HEK293 (cell line): ENCODE measurements around the gene ZNF428.
A peak's percentile ranks its signal among the peaks of the same experiment; 100 is the strongest.

Experiments used
- CTCF ChIA-PET: fragments of 350-600 bp; formaldehyde crosslinking; extraction: SDS; loops from one replicate; lab custom pipeline; 2021; ENCODE audit warnings: antibody characterized with exemption; lab: Yijun Ruan, JAX
- POLR2A ChIA-PET: fragments of 300-600 bp; formaldehyde crosslinking; extraction: SDS; loops from one replicate; lab custom pipeline; 2020; ENCODE audit warnings: antibody characterized with exemption, inconsistent platforms; lab: Yijun Ruan, JAX
- H3K27ac ChIP-seq: fragments of 200-500 bp; sonication (Bioruptor generic); 2 replicates; pipeline ENCODE4 v1.5.1; 2014; ENCODE audit warnings: low read depth, low read length, control low read depth, inconsistent platforms; ENCODE audit errors: extremely low read depth
- H3K36me3 ChIP-seq, 2 experiments: fragments of 200-500 bp in 1 of 2; sonication (Bioruptor generic) in 1 of 2; 1 replicate in 1 of 2; 2 replicates in 1 of 2; pipeline ENCODE4 v1.5.1; 2014 to 2017; ENCODE audit warnings: inconsistent platforms in 2 of 2, low read length in 2 of 2; ENCODE audit not compliant: control insufficient read depth in 2 of 2, insufficient read depth in 1 of 2
- H3K4me1 ChIP-seq: fragments of 200-500 bp; sonication (Bioruptor generic); 2 replicates; pipeline ENCODE4 v1.5.1; 2014; ENCODE audit warnings: mild to moderate bottlenecking, low read length, inconsistent platforms; ENCODE audit not compliant: control insufficient read depth, insufficient read depth
- H3K4me3 ChIP-seq: 2 replicates; pipeline ENCODE4 v1.5.1; 2011; ENCODE audit warnings: low read depth, mild to moderate bottlenecking, control low read depth, low read length, moderate library complexity
- H3K9me3 ChIP-seq: fragments of 200-500 bp; sonication (Bioruptor generic); 2 replicates; pipeline ENCODE4 v1.5.1; 2014; ENCODE audit warnings: low read depth, low read length, inconsistent platforms; ENCODE audit not compliant: control insufficient read depth, insufficient read depth
- BCL11A ChIP-seq: fragments of 450-650 bp; formaldehyde crosslinking; IDR thresholded peaks from 2 replicates; pipeline ENCODE4 v1.5.1; 2016; ENCODE audit warnings: low read depth, missing biosample characterization, missing genetic modification characterization
- BCL11B ChIP-seq: fragments of 450-650 bp; formaldehyde crosslinking; IDR thresholded peaks from 2 replicates; pipeline ENCODE4 v1.5.1; 2016; ENCODE audit warnings: low read depth, missing biosample characterization, missing genetic modification characterization
- KLF7 ChIP-seq: fragments of 450-650 bp; formaldehyde crosslinking; IDR thresholded peaks from 2 replicates; pipeline ENCODE4 v1.5.1; 2016; ENCODE audit warnings: missing biosample characterization, missing genetic modification characterization, borderline replicate concordance
- MEIS1 ChIP-seq: sonication (generic); formaldehyde crosslinking; IDR thresholded peaks from 2 replicates; pipeline ENCODE4 v1.8.1; 2022; ENCODE audit warnings: missing genetic modification reagents, mild to moderate bottlenecking, borderline replicate concordance
- MZF1 ChIP-seq: fragments of 450-650 bp; formaldehyde crosslinking; IDR thresholded peaks from 2 replicates; pipeline ENCODE4 v1.5.1; 2017; ENCODE audit warnings: missing biosample characterization, missing genetic modification characterization, borderline replicate concordance
- SP2 ChIP-seq: fragments of 450-650 bp; formaldehyde crosslinking; IDR thresholded peaks from 2 replicates; pipeline ENCODE4 v1.5.1; 2016; ENCODE audit warnings: missing biosample characterization, missing genetic modification characterization
- SP3 ChIP-seq: fragments of 450-650 bp; formaldehyde crosslinking; IDR thresholded peaks from 2 replicates; pipeline ENCODE4 v1.5.1; 2016; ENCODE audit warnings: missing biosample characterization, missing genetic modification characterization
- YY1 ChIP-seq: fragments of 450-650 bp; formaldehyde crosslinking; IDR thresholded peaks from 2 replicates; pipeline ENCODE4 v1.5.1; 2018; ENCODE audit warnings: missing biosample characterization, missing genetic modification characterization
- ZBTB11 ChIP-seq: fragments of 450-650 bp; formaldehyde crosslinking; conservative IDR thresholded peaks from 2 replicates; pipeline ENCODE4 v1.5.1; 2016; ENCODE audit warnings: low read depth, missing biosample characterization, missing genetic modification characterization
- ZNF112 ChIP-seq: fragments of 450-650 bp; formaldehyde crosslinking; IDR thresholded peaks from 2 replicates; pipeline ENCODE4 v1.5.0; 2017; ENCODE audit warnings: missing biosample characterization, missing genetic modification characterization
- ZNF223 ChIP-seq: fragments of 450-650 bp; formaldehyde crosslinking; IDR thresholded peaks from 2 replicates; pipeline ENCODE4 v1.5.1; 2016; ENCODE audit warnings: missing biosample characterization, missing genetic modification characterization
- ZNF24 ChIP-seq: fragments of 450-650 bp; formaldehyde crosslinking; IDR thresholded peaks from 2 replicates; pipeline ENCODE4 v1.5.1; 2016; ENCODE audit warnings: missing biosample characterization, missing genetic modification characterization
- ZNF302 ChIP-seq: fragments of 450-650 bp; formaldehyde crosslinking; IDR thresholded peaks from 2 replicates; pipeline ENCODE4 v1.5.1; 2016; ENCODE audit warnings: missing biosample characterization, missing genetic modification characterization, low read depth
- ZNF362 ChIP-seq: fragments of 450-650 bp; formaldehyde crosslinking; IDR thresholded peaks from 2 replicates; pipeline ENCODE4 v1.5.1; 2016; ENCODE audit warnings: missing biosample characterization, missing genetic modification characterization
- ZNF514 ChIP-seq: fragments of 450-650 bp; formaldehyde crosslinking; IDR thresholded peaks from 2 replicates; pipeline ENCODE4 v1.5.1; 2016; ENCODE audit warnings: missing biosample characterization, missing genetic modification characterization
- ZNF549 ChIP-seq: fragments of 450-650 bp; IDR thresholded peaks from 2 replicates; pipeline ENCODE4 v1.5.1; 2018; ENCODE audit warnings: missing biosample characterization, missing genetic modification characterization, mild to moderate bottlenecking, inconsistent platforms, moderate library complexity
- ZNF561 ChIP-seq: fragments of 450-650 bp; IDR thresholded peaks from 2 replicates; pipeline ENCODE4 v1.5.1; 2018; ENCODE audit warnings: missing biosample characterization, missing genetic modification characterization, borderline replicate concordance
- ZNF670 ChIP-seq: fragments of 450-650 bp; formaldehyde crosslinking; IDR thresholded peaks from 2 replicates; pipeline ENCODE4 v1.5.1; 2016; ENCODE audit warnings: missing biosample characterization, missing genetic modification characterization, low read depth
- ZNF692 ChIP-seq: fragments of 450-650 bp; formaldehyde crosslinking; IDR thresholded peaks from 2 replicates; pipeline ENCODE4 v1.5.1; 2016; ENCODE audit warnings: missing biosample characterization, missing genetic modification characterization
- ZNF785 ChIP-seq: fragments of 450-650 bp; formaldehyde crosslinking; IDR thresholded peaks from 2 replicates; pipeline ENCODE4 v1.5.1; 2016; ENCODE audit warnings: missing biosample characterization, missing genetic modification characterization
- TF ChIP-seq, protein P1 (sequence below): fragments of 450-650 bp; formaldehyde crosslinking; IDR thresholded peaks from 2 replicates; pipeline ENCODE4 v1.5.1; 2016; ENCODE audit warnings: missing biosample characterization, missing genetic modification characterization
- TF ChIP-seq, protein P2 (sequence below): fragments of 450-650 bp; formaldehyde crosslinking; IDR thresholded peaks from 2 replicates; pipeline ENCODE4 v1.5.1; 2016; ENCODE audit warnings: missing biosample characterization, missing genetic modification characterization, low read depth
- TF ChIP-seq, protein P3 (sequence below): fragments of 450-650 bp; formaldehyde crosslinking; IDR thresholded peaks from 2 replicates; pipeline ENCODE4 v1.5.1; 2016; ENCODE audit warnings: missing biosample characterization, missing genetic modification characterization
- TF ChIP-seq, protein P4 (sequence below): fragments of 450-650 bp; formaldehyde crosslinking; IDR thresholded peaks from 2 replicates; pipeline ENCODE4 v1.5.1; 2016; ENCODE audit warnings: missing biosample characterization, missing genetic modification characterization

Gene ZNF428

DNA sequence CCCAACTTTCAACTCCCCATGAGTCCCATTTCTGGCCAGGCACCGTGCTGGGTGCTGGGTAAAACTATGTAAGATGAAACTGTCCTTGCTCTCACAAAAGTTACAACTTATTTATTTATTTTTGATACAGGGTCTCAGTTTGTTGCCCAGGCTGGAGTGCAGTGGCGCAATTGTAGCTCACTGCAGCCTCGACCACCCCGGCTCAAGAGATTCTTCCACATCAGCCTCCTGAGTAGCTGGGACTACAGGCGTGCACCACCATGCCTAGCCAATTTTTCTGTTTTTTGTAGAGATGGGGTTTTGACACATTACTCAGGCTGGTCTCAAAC, 33.1 kb upstream of the ZNF428 start (continued):
- TF ChIP-seq, protein P1, sequence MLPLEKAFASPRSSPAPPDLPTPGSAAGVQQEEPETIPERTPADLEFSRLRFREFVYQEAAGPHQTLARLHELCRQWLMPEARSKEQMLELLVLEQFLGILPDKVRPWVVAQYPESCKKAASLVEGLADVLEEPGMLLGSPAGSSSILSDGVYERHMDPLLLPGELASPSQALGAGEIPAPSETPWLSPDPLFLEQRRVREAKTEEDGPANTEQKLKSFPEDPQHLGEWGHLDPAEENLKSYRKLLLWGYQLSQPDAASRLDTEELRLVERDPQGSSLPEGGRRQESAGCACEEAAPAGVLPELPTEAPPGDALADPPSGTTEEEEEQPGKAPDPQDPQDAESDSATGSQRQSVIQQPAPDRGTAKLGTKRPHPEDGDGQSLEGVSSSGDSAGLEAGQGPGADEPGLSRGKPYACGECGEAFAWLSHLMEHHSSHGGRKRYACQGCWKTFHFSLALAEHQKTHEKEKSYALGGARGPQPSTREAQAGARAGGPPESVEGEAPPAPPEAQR: 0 out of 2 replicates have a peak, but pooled peaks have one; percentile 6

DNA sequence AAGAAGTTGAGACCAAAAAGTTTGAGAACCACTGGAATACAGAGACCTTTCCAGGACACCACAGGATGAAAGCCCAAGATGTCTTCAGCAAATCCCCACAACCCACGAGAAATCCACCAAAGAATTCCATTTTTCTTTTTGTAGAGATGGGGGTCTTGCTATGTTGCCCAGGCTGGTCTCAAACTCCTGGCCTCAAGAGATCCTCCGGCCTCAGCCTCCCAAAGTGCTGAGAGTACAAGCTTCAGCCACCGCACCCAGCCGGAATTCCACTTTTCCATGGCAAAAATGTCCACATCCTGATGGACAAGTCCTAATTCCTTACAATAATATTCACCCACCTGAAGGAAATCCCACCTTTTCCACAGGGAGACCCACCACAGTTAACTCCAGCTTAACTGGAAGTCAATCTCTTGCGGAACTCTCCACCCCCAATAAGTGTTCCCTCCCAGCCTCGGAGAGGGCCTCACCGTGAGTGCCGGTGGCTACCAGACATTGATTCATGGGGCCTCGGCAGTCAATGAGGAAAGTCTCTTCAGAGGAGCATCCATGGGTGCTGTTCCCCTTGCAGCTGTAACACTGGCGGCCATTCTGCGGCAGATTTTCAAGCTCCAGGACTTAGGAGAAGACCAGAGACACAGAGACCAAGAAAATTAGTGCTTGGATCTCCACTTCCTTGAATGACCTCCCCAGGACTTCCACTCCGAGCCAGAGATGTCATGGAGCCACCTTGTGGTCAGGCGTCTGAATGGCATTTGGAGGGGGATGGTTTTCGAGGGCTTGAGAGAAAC, 32.5 kb upstream of the ZNF428 start:
- H3K9me3 ChIP-seq: peaks cover 6% of the 10 kb centered on the region; the same call in 1 of the 2 replicates
- TF ChIP-seq ZNF692: 0 out of 2 replicates have a peak, but pooled peaks have one; percentile 38
- TF ChIP-seq ZNF514 (tag by site-specific recombination): no peak
- TF ChIP-seq, protein P2, sequence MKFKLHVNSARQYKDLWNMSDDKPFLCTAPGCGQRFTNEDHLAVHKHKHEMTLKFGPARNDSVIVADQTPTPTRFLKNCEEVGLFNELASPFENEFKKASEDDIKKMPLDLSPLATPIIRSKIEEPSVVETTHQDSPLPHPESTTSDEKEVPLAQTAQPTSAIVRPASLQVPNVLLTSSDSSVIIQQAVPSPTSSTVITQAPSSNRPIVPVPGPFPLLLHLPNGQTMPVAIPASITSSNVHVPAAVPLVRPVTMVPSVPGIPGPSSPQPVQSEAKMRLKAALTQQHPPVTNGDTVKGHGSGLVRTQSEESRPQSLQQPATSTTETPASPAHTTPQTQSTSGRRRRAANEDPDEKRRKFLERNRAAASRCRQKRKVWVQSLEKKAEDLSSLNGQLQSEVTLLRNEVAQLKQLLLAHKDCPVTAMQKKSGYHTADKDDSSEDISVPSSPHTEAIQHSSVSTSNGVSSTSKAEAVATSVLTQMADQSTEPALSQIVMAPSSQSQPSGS (tag by site-specific recombination): no peak
- no peak for TF ChIP-seq KLF7 (tag by site-specific recombination)
- TF ChIP-seq ZNF223 (tag by site-specific recombination): no peak
- no peak for TF ChIP-seq SP3 (tag by site-specific recombination)
- TF ChIP-seq ZNF670 (tag by site-specific recombination): no peak
- no peak for TF ChIP-seq BCL11B (tag by site-specific recombination)
- no peak for TF ChIP-seq ZNF785 (tag by site-specific recombination)
- no peak for TF ChIP-seq ZNF549
- TF ChIP-seq ZNF362 (tag by site-specific recombination): no peak
- TF ChIP-seq, protein P3, sequence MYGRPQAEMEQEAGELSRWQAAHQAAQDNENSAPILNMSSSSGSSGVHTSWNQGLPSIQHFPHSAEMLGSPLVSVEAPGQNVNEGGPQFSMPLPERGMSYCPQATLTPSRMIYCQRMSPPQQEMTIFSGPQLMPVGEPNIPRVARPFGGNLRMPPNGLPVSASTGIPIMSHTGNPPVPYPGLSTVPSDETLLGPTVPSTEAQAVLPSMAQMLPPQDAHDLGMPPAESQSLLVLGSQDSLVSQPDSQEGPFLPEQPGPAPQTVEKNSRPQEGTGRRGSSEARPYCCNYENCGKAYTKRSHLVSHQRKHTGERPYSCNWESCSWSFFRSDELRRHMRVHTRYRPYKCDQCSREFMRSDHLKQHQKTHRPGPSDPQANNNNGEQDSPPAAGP (tag by site-specific recombination): no peak
- no peak for TF ChIP-seq ZNF112 (tag by site-specific recombination)
- TF ChIP-seq, protein P4, sequence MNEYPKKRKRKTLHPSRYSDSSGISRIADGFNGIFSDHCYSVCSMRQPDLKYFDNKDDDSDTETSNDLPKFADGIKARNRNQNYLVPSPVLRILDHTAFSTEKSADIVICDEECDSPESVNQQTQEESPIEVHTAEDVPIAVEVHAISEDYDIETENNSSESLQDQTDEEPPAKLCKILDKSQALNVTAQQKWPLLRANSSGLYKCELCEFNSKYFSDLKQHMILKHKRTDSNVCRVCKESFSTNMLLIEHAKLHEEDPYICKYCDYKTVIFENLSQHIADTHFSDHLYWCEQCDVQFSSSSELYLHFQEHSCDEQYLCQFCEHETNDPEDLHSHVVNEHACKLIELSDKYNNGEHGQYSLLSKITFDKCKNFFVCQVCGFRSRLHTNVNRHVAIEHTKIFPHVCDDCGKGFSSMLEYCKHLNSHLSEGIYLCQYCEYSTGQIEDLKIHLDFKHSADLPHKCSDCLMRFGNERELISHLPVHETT (tag by site-specific recombination): no peak
- TF ChIP-seq MZF1 (tag by site-specific recombination): no peak
- TF ChIP-seq ZNF302 (tag by site-specific recombination): no peak
- TF ChIP-seq ZNF561: peak; percentile 89
- no peak for TF ChIP-seq ZNF24 (tag by site-specific recombination)
- TF ChIP-seq YY1 (tag by site-specific recombination): no peak
- no peak for TF ChIP-seq BCL11A
- no peak; the same call in 1 of the 2 replicates for TF ChIP-seq ZBTB11 (tag by site-specific recombination)
- no peak for TF ChIP-seq MEIS1 (CRISPR knock-in tag)
- TF ChIP-seq SP2 (tag by site-specific recombination): no peak

More for the DNA sequence above, 32.5 kb upstream of the ZNF428 start:
- Histone ChIP-seq H3K4me1 (peaks cover 3% of the 10 kb centered on the region), H3K4me3 (no peak overlapping the region), H3K27ac (0 out of 2 replicates have a peak overlapping the region, but pooled peaks have one; percentile 1), H3K36me3 (peaks cover 36 to 68% of the 10 kb centered on the region in 2 experiments)
- POLR2A ChIA-PET: interaction anchor here (1.1 kb wide), 1 partner anchor 16 kb away, joined by 9 read pairs; no protein-coding TSS in a partner anchor
- CTCF ChIA-PET: interaction anchor here (0.5 to 4.6 kb wide), 35 partner anchors 10 to 226 kb away, joined by 3 to 52 read pairs (median 4); partner anchors contain the start of genes IRGC, IRGQ, ZNF575 and ZNF576
